CD4-positive, alpha-beta T cell treated with Interleukin-6 at 100 ng/mL for 8 hours (primary cell): ENCODE results near the gene GPR150.
A peak's percentile ranks its signal among the peaks of the same experiment; 100 is the strongest.

Experiments used
- DNase-seq: peaks from one replicate; pipeline ENCODE4 v3.0.0-alpha.2; 2020; ENCODE audit warnings: mixed read lengths, low spot score

GPR150 gene

DNA sequence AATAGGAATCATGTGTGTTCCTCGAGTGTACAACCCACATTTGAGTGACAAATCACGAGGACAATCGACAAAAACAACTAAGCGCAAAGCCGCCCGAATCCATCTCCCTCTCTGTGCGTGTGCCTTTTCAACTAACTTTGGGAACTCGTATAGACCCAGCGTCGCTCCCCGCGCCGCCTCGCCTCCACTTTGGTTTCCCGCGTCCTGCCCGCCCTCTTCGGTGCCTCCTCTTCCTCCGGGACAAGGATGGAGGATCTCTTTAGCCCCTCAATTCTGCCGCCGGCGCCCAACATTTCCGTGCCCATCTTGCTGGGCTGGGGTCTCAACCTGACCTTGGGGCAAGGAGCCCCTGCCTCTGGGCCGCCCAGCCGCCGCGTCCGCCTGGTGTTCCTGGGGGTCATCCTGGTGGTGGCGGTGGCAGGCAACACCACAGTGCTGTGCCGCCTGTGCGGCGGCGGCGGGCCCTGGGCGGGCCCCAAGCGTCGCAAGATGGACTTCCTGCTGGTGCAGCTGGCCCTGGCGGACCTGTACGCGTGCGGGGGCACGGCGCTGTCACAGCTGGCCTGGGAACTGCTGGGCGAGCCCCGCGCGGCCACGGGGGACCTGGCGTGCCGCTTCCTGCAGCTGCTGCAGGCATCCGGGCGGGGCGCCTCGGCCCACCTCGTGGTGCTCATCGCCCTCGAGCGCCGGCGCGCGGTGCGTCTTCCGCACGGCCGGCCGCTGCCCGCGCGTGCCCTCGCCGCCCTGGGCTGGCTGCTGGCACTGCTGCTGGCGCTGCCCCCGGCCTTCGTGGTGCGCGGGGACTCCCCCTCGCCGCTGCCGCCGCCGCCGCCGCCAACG, at the start of gene GPR150:
TSS of gene GPR150 (plus strand) at position 58 of the 840 bp plus-strand sequence. CDS start at position 247, 189 bp downstream.
- DNase-seq, result peak; percentile 55

- no peak for DNase-seq
Observed at GRCh38 chr5:95572016-95572415, 47.9 kb upstream of the GPR150 start.

DNA sequence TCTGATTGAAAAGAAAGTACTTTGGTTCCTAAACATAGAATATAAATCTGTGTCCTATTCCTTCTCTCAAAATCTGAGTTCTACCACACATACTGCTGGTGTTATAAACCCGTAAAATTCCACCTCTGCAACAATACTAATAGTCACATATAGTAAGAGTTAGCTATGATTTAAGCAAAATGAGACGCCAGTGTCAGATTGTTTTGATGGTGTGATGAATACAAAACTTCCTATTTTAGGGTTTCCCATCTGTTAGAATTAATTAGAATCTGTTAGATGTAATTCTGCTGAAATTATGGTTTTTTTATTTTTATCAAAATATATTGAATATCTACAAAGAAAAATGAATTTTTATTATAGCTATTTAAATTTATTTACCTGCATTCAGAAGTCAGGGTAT, 38.3 kb upstream of the GPR150 start:
- no peak for DNase-seq

GRCh38 chr5:95583992-95584391, 35.9 kb upstream of the GPR150 start:
- DNase-seq, result no peak

DNA sequence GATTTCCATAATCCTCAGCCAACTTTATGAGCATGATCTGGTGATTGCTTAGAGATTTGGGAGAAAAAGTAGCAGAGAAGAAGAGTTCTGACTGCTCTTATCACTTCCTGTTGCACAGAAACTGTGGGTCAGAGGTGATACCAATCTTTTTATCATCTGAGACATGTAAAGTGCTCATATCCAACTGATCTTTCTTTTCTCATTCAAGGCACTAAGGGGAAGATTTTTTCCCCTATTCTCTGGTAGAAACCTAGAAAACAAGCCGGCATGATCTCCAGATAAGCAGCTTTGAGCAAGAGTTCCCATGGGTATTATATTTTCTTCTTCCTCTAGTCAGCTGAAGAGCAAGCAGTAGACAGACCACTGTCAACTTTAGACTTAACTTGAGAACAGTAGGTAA, 29.0 kb upstream of the GPR150 start:
- DNase-seq, result no peak

- DNase-seq, result no peak
Observed at GRCh38 chr5:95591490-95591901, 28.4 kb upstream of the GPR150 start.

DNA sequence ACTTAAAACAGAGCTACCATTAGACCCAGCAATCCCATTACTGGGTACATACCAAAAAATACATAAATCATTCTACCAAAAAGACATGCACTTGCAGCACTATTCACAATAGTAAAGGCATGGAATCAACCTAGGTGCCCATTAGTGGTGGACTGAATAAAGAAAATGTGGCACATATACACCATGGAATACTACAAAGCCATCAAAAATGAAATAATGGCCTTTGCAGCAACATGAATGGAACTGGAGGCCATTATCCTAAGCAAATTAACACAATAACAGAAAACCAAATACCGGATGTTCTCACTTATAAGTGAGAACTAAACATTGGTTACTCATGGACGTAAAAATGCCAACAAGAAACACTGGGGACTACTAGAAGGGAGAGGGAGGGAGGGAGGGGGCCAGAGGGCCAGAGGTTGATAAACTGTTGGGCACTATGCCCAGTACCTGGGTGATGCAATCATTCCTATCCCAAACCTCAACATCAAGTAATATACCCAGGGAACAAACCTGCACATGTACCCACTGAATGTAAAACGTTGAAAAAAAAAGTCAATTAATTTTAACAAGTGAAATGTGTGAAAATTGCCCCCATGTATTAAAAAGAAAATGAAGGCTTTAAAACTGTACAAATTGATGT, 24.5 kb upstream of the GPR150 start:
- no peak for DNase-seq

- no peak for DNase-seq
Observed at GRCh38 chr5:95599252-95599651, 20.6 kb upstream of the GPR150 start.

DNA sequence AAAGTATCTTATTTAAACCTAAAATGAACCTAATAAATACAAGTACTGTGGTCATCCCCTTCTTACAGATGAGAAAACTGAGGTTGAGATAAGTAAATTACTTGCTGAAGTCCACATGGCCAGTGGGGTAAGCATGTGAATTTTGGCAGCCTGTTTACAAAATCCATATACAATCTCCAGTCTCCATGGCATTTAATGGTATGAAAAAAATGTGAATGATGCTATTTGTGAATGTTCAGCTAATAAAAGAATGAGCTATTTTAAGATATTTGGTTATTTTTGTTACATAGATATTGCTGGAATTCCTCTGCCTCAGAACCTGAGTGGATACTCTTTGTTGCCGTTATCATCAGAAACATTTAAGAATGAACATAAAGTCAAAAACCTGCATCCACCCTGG, 19.3 kb upstream of the GPR150 start:
- DNase-seq, result no peak

DNA sequence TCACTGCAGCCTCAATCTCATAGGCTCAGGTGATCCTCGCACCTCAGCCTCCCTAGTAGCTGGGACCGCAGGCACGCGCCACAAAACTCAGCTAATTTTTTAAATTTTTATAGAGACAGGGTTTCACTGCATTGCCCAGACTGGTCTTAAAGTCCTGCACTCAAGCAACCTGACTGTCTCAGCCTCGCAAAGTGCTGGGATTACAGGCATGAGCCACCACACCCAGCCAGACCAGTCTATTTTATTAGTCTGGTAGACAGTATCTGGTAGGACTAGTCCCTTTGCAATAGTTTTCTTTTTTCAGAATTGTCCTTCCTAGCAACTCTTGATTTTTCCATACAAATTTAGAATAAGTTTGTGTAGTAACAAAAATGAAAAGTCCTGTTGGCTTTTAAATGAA, 14.1 kb upstream of the GPR150 start:
- no peak for DNase-seq

- DNase-seq, result no peak
Observed at GRCh38 chr5:95606419-95606818, 13.5 kb upstream of the GPR150 start.

DNA sequence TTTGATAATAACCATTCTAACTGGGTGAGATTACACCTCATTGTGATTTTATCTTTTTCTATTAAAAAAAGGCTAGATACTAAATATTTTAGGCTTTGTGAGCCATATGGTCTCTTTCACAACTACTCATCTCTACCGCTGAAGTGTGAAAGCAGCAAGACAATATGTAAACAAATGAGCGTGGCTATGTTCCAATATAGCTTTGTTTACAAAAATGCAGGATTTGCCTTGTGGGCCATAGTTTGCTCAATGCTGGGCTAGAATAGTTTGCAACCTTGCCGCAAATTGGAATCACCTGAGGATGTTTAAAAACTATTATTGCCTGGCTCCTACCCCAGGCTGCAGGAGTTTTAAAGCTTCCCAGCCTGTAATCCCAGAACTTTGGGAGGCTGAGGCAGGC, 10.2 kb upstream of the GPR150 start:
- DNase-seq, result no peak

DNA sequence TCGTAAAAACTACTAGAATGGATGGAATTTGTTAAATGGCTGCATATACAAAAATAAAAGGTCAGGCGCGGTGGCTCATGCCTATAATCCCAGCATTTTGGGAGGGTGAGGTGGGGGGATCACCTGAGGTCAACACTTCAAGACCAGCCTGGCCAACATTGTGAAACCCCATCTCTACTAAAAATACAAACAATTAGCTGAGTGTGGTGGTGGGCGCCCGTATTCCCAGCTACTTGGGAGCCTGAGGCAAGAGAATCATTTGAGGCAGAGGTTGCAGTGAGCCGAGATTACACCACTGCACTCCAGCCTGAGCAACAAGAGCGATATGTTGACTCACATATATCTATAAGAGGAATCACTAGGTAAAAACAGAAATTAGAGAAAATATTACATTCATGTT, 9.3 kb upstream of the GPR150 start:
- no peak for DNase-seq

GRCh38 chr5:95611396-95611795, 8.5 kb upstream of the GPR150 start:
- DNase-seq, result no peak

DNA sequence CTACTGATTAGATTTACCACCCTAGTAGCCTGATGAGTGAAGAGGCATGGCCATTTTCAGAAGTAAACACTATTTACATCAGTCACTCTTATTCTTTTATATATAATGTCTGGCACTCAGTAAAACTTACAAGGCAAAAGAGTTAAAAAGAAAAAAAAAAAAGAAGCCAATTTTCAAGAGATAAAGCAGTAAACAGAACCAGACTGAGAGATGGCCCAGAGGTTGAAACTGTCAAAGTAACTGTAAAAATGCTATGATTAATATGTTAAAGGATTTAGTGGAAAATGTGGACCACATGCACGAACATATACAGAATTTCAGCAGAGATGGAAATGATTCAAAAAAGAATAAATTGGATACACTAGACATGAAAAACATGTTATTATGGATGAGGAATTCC, 6.4 kb upstream of the GPR150 start:
- no peak for DNase-seq

GRCh38 chr5:95615164-95615467, 4.8 kb upstream of the GPR150 start:
- no peak for DNase-seq

DNA sequence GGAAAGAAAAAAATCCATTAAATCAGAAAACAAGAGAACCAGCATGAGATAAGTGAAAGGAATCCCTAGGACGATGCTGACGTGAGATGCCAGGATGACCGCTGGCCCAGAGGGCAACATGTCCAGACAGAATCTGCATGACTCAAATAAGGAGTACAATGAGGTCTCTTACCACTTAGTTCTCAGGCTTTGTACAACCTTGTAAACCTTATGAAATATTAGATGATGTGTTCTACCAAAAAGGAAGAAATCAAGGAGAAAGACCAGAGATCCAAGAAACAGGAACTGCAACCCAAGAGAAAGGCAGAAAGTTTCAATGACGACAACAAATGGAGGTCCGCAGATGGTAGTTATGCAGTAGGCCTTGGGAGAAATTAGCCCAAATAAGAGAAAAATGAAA, 2.8 kb upstream of the GPR150 start:
- no peak for DNase-seq

GRCh38 chr5:95619096-95619495, 791 bp upstream of the GPR150 start:
- DNase-seq, result no peak

- DNase-seq, result no peak
Observed at GRCh38 chr5:95619514-95620029, 315 bp upstream of the GPR150 start.

DNA sequence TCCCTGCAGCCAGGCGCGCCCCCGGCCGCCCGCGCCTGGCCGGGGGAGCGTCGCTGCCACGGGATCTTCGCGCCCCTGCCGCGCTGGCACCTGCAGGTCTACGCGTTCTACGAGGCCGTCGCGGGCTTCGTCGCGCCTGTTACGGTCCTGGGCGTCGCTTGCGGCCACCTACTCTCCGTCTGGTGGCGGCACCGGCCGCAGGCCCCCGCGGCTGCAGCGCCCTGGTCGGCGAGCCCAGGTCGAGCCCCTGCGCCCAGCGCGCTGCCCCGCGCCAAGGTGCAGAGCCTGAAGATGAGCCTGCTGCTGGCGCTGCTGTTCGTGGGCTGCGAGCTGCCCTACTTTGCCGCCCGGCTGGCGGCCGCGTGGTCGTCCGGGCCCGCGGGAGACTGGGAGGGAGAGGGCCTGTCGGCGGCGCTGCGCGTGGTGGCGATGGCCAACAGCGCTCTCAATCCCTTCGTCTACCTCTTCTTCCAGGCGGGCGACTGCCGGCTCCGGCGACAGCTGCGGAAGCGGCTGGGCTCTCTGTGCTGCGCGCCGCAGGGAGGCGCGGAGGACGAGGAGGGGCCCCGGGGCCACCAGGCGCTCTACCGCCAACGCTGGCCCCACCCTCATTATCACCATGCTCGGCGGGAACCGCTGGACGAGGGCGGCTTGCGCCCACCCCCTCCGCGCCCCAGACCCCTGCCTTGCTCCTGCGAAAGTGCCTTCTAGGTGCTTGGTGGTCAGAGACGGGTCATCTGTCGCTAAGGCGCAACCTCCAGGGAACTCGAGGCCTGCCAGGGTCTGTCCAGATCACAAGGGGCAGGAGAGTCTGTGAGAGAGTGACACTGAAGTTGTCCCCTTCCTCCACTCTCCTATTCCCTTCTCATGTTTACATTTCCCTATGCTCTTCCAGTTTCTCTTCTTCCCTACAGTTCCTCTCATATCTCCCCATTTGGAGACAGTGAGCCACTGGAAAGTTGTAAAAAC, 1.3 kb downstream of the GPR150 start:
- peak; percentile 34 for DNase-seq

DNA sequence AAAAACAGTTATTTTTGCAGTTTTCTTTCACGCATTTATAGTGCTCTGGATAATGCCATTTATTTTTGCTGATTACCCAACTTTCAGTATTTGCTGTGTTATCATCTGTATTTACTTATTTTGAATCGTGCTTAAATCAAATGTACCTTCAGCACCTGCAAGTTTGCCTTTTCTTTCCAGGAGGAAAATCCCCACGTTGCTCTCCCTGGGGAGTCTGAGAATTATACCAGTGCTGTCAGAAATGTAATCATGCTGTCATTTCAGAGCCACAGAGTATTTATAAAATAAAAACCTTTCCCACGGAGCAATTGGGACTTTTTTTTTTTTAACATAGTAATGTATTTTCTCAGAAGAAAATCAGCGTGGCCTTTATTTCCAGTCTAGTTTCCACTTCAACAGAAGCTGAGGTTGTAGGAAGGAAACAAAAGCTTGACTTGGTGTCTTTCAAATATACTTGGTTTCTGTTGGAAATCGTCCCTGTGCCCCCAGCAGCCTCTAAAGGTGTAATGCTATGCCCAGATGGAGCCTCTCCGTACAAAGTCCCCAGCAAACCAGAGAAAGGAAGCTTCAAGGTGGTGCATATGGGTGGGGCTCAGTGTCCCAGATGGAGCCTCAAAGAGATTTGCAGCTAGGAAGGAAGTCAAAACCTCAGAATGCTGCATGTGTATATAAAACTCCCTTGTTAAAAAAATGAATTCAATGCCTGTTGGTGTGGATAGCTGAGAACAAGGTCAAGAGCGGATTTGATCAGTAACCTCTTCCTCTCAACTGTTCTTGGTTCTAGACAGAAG, 2.1 kb downstream of the GPR150 start:
- peak; percentile 61 for DNase-seq

GRCh38 chr5:95623706-95624105, 3.8 kb downstream of the GPR150 start:
- DNase-seq, result no peak
